HUES48 (cell line): ENCODE data around the gene OR51I1.

Experiments
- H3K27ac ChIP-seq: one replicate; pipeline ENCODE4 v1.7.0; 2013; ENCODE audit warnings: low read depth, low read length, inconsistent platforms
- H3K27me3 ChIP-seq: 2 replicates; pipeline ENCODE4 v1.6.1; 2013; ENCODE audit warnings: mild to moderate bottlenecking, low read length; ENCODE audit not compliant: control insufficient read depth, insufficient read depth
- H3K36me3 ChIP-seq: 2 replicates; pipeline ENCODE4 v1.6.1; 2013; ENCODE audit warnings: low read length; ENCODE audit not compliant: control insufficient read depth, insufficient read depth
- H3K4me1 ChIP-seq: 2 replicates; pipeline ENCODE4 v1.6.1; 2013; ENCODE audit warnings: mild to moderate bottlenecking, low read length; ENCODE audit not compliant: control insufficient read depth, insufficient read depth
- H3K4me3 ChIP-seq: 2 replicates; pipeline ENCODE4 v1.5.1; 2013; ENCODE audit warnings: mild to moderate bottlenecking, low read depth, low read length
- H3K9ac ChIP-seq: 2 replicates; pipeline ENCODE4 v1.6.1; 2013; ENCODE audit warnings: mild to moderate bottlenecking, low read depth, low read length, moderate library complexity
- H3K9me3 ChIP-seq: 2 replicates; pipeline ENCODE4 v1.6.1; 2013; ENCODE audit warnings: low read length; ENCODE audit not compliant: control insufficient read depth, insufficient read depth

Gene OR51I1

DNA sequence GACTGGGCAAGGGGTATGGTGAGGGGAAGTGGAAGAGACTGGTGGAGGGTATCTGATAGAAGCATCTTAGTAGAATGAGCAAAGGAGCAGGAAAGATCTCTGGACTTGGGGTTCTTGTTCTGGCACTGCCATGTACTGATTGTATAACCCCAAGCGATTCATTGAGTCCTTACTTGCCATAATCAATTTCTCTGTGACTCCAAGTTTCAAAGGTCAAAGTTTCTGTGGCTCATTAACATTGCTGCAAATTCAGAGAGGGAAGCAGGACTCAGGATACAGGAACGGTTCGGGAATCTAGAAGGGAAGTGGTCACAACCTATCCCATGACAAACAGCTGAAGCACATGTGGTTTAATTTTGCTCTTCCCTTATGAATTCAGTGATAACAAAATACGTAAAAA is 8.1 kb upstream of the OR51I1 start:
- Histone ChIP-seq H3K36me3 (no peaks in the 10 kb centered on the region), H3K4me3 (no peak overlapping the region), H3K27ac (no peak overlapping the region), H3K9ac (no peak overlapping the region), H3K4me1 (0 out of 2 replicates have a peak, but pooled peaks cover 9% of the 10 kb centered on the region), H3K27me3 (no peaks in the 10 kb centered on the region), H3K9me3 (no peaks in the 10 kb centered on the region)

DNA sequence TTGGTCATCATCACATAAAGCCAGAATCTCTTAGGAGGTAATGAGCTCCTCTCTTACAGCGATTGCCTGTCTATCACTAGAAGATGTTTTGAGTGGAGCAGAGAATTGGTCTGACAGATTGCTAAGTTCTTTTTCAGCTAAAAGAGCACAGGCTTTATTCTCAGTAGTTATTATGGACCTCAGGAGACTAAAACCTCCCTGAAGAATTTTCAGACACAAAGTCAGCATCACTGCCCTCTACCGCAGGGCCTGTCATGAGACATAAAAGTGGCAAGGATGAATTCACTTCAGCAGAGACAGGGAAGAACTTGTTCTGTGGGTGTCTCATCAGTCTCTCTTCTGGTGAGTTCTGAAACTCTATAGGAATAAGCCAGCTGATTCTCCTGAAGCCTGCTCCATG is 7.7 kb upstream of the OR51I1 start, which contains the start of gene OR51I2:
Gene OR51I2, plus strand, starts transcription at position 301 of the 400 bp plus-strand sequence. CDS start 4,166 bp downstream, outside the sequence.
- no peak within 1 kb of the TSS for H3K9ac ChIP-seq
- H3K27me3 ChIP-seq = no peaks in the 10 kb centered on the region

DNA sequence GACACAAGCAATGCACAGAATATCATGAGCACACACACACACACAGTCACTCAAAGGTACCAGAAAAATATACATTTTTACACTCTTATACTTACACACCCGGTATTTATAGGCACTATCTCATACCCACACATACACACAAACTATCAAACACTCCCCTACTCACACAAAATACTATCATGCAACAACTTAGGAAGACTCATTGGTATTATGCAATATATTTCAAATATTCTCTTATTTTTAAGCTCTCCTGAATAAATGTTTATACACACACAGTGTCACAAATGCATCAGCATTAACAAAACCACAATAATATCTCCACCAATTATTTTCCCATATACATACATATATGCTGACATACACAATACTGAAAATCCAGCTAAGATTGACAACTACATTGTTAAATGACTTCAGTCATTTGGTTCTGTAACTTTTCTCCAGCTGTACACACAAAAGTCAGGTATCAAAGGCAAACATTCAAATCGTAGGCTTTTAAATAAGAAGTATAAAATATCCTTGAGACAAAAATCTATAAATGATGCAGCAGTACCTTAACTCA is 2.6 kb upstream of the OR51I1 start:
- H3K9ac ChIP-seq = no peak overlapping the region
- peaks cover 4% of the 10 kb centered on the region; the same call in 1 of the 2 replicates for H3K27me3 ChIP-seq
- no peak overlapping the region for H3K27ac ChIP-seq
- H3K4me3 ChIP-seq = no peak overlapping the region
- H3K9me3 ChIP-seq = no peaks in the 10 kb centered on the region
- no peaks in the 10 kb centered on the region for H3K4me1 ChIP-seq
- no peaks in the 10 kb centered on the region for H3K36me3 ChIP-seq

More for the DNA sequence above, 7.7 kb upstream of the OR51I1 start, which contains the start of gene OR51I2:
- Histone ChIP-seq H3K4me3 (no peak within 1 kb of the TSS), H3K9me3 (no peaks in the 10 kb centered on the region), H3K4me1 (0 out of 2 replicates have a peak, but pooled peaks cover 9% of the 10 kb centered on the region), H3K27ac (no peak within 1 kb of the TSS), H3K36me3 (no peaks in the 10 kb centered on the region)

DNA sequence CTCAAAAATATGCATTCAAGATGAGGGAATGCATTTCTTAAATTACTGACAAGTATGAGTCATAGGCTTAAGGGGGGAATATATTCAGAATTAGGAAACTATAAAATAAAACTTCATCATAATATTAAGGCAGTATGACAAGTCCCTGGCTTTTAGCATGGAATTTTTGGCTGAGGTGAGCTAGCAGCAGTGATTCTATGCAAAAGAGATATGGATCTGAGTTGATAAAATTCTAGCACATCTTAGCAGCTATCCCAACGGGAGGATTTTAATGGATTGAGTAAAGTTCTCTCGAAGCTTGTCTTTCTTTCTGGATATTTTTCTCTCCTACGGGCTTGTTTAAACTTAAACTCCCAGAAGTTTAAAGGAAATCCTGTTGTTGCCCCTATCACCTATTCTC is 18.2 kb downstream of the OR51I1 start:
- no peaks in the 10 kb centered on the region for H3K9me3 ChIP-seq
- H3K27me3 ChIP-seq = no peaks in the 10 kb centered on the region
- no peaks in the 10 kb centered on the region for H3K36me3 ChIP-seq
- no peak overlapping the region for H3K4me3 ChIP-seq
- no peaks in the 10 kb centered on the region for H3K4me1 ChIP-seq
- no peak overlapping the region for H3K9ac ChIP-seq
- no peak overlapping the region for H3K27ac ChIP-seq

DNA sequence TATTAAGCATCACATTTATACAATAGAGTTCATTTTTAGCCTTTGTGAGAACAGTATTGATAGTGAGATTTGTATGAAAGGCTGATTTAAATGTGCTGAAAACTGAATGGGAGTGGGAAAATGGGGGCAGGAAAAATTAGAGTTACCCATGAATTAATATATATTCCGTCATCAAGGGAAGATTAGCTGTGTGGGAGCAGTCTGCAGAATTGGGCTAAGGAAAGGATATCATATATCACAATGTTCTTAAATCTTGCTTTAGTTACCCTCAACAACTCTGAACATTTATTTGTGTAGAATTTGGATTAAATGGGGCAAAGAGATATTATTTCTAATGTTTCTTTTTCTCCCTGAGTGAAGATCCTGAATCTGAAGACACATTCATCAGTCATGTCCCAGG is 19.5 kb downstream of the OR51I1 start, which contains the start of gene OR51Q1:
Gene OR51Q1, plus strand, starts transcription at position 301 of the 400 bp plus-strand sequence. Its CDS starts 90 bp downstream, at position 391.
- no peaks in the 10 kb centered on the region for H3K27me3 ChIP-seq
- no peaks in the 10 kb centered on the region for H3K4me1 ChIP-seq
- H3K27ac ChIP-seq = no peak within 1 kb of the TSS
- no peaks in the 10 kb centered on the region for H3K9me3 ChIP-seq
- no peaks in the 10 kb centered on the region for H3K36me3 ChIP-seq
- H3K4me3 ChIP-seq = no peak within 1 kb of the TSS
- no peak within 1 kb of the TSS for H3K9ac ChIP-seq

DNA sequence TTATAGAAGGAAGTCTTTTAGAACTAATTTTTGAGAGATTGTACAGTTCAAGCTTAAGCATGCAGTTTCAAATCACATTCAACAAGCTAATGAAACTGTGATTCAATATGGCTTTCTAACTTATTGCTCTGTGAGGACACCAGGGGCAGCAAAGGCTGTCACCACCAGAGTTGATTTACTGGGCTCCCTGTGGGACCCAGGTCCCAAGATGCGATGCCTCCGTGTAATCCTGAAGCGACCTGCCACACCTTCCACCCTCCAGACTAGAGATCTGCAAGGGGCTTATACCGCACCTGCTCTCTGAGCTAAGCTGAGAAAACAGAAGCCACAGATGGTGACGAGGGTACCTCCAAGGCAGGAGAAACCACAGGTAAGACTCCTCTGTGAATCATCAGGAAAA is 20.3 kb downstream of the OR51I1 start:
- Histone ChIP-seq H3K4me3 (no peak overlapping the region), H3K9ac (no peak overlapping the region), H3K27me3 (no peaks in the 10 kb centered on the region), H3K36me3 (no peaks in the 10 kb centered on the region), H3K27ac (no peak overlapping the region), H3K4me1 (no peaks in the 10 kb centered on the region), H3K9me3 (no peaks in the 10 kb centered on the region)

DNA sequence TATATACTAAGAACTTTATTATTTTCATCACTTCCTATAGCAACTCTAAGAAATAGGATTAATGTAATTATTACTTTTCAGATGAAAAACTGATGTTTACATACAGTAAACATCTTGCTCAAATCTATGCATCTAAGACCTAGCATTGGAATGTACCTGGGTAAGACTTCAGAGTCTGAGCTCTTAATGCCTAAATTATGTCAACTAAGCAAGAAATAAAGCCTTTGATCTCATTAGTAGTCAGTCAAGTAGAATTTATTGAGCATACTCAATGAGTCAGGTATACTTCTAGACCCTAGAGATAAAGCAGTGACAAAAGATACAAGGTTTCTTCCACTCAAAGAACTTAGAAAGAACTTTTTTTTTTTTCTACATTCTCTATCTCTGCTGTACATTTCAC is 36.1 kb downstream of the OR51I1 start:
- 0 out of 2 replicates have a peak, but pooled peaks cover 6% of the 10 kb centered on the region for H3K9me3 ChIP-seq
- no peak overlapping the region for H3K4me3 ChIP-seq
- no peaks in the 10 kb centered on the region for H3K27me3 ChIP-seq
- H3K9ac ChIP-seq = no peak overlapping the region
- no peaks in the 10 kb centered on the region for H3K4me1 ChIP-seq
- no peaks in the 10 kb centered on the region for H3K36me3 ChIP-seq
- no peak overlapping the region for H3K27ac ChIP-seq

DNA sequence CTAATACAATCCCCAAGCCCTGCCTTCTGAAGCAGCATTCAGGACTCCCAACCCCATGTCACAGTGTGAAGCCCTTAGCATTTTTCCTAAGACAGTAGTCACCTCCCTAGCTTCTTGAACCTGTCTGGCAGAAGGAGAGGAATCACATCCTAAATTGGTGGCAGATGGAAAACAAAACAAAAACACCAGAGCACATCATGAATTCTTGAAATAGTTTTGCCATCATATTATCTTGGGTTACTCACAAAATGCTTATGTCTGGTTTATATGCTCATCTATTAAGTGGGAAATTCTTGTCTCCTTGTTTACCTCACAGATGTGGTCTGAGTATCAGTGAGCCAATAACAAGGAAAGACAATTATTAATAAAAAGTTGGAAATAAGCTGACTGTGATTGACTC is 42.4 kb downstream of the OR51I1 start:
- H3K9me3 ChIP-seq = 0 out of 2 replicates have a peak, but pooled peaks cover 6% of the 10 kb centered on the region
- H3K27ac ChIP-seq = no peak overlapping the region
- H3K9ac ChIP-seq = no peak overlapping the region
- no peaks in the 10 kb centered on the region for H3K27me3 ChIP-seq
- no peaks in the 10 kb centered on the region for H3K4me1 ChIP-seq
- no peak overlapping the region for H3K4me3 ChIP-seq
- H3K36me3 ChIP-seq = no peaks in the 10 kb centered on the region

DNA sequence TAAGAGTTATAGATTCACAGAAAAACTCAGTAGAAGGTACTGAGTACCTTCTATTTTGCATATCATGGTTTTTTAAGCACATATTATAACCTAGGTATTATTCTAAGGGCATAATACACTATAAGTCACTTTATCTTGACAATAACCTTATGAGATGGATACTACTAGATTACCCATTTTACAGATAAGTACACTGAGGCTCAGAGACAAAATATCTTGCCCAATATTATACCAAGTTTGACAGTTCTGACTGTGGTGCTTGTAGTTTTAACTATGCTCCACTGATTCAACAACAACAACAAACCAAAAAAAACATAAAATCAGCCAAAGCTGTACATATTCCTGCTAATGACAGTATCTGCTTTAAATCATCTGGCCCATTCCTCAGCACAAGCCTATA is 47.2 kb downstream of the OR51I1 start:
- Histone ChIP-seq H3K27ac (no peak overlapping the region), H3K9me3 (no peaks in the 10 kb centered on the region), H3K4me1 (no peaks in the 10 kb centered on the region), H3K9ac (no peak overlapping the region), H3K36me3 (no peaks in the 10 kb centered on the region), H3K27me3 (no peaks in the 10 kb centered on the region), H3K4me3 (no peak overlapping the region)
